H9 (cell line): Measurements from ENCODE around the gene AIFM2. TPM values are rescaled to one million over a fixed set of nuclear protein-coding genes. Genes with fewer than 3 reads are reported as not detected.

ENCODE experiments used
- DNase-seq: peaks from one replicate; pipeline ENCODE4 v3.0.0-alpha.2; 2017
- H2AFZ ChIP-seq: one replicate; pipeline ENCODE4 v1.6.1; 2013; ENCODE audit warnings: mild to moderate bottlenecking, low read length, control low read depth, moderate library complexity
- H2AK5ac ChIP-seq: 2 replicates; pipeline ENCODE4 v1.6.1; 2013; ENCODE audit warnings: low read length, control low read depth, mixed read lengths; ENCODE audit not compliant: insufficient read length
- H2BK120ac ChIP-seq: one replicate; pipeline ENCODE4 v1.6.1; 2013; ENCODE audit warnings: low read depth, mild to moderate bottlenecking, low read length, control low read depth, inconsistent platforms; ENCODE audit not compliant: poor library complexity, severe bottlenecking
- H2BK12ac ChIP-seq: 2 replicates; pipeline ENCODE4 v1.6.1; 2013; ENCODE audit warnings: low read length, control low read depth, mixed read lengths, low read depth; ENCODE audit not compliant: insufficient read length
- H2BK15ac ChIP-seq: 2 replicates; pipeline ENCODE4 v1.6.1; 2013; ENCODE audit warnings: low read depth, low read length, control low read depth
- H2BK20ac ChIP-seq: one replicate; pipeline ENCODE4 v1.6.1; 2013; ENCODE audit warnings: low read depth, mild to moderate bottlenecking, low read length, control low read depth, inconsistent platforms; ENCODE audit not compliant: poor library complexity, severe bottlenecking
- H2BK5ac ChIP-seq: 2 replicates; pipeline ENCODE4 v1.6.1; 2013; ENCODE audit warnings: low read length, control low read depth, mixed read lengths; ENCODE audit not compliant: insufficient read length
- H3K14ac ChIP-seq: 2 replicates; pipeline ENCODE4 v1.6.1; 2013; ENCODE audit warnings: low read length, control low read depth; ENCODE audit not compliant: insufficient read depth
- H3K18ac ChIP-seq: 2 replicates; pipeline ENCODE4 v1.6.1; 2013; ENCODE audit warnings: low read depth, mild to moderate bottlenecking, mixed read lengths, low read length, control low read depth; ENCODE audit not compliant: insufficient read length
- H3K23ac ChIP-seq: 2 replicates; pipeline ENCODE4 v1.6.1; 2013; ENCODE audit warnings: low read length, control low read depth, mixed read lengths, low read depth; ENCODE audit not compliant: insufficient read length
- H3K23me2 ChIP-seq: 2 replicates; pipeline ENCODE4 v1.6.1; 2013; ENCODE audit warnings: low read depth, mild to moderate bottlenecking, mixed read lengths, low read length, control low read depth; ENCODE audit not compliant: insufficient read length, poor library complexity, severe bottlenecking
- H3K27ac ChIP-seq: 2 replicates; pipeline ENCODE4 v1.5.1; 2013; ENCODE audit warnings: low read length, control low read depth, mixed read lengths, low read depth; ENCODE audit not compliant: insufficient read length
- H3K27me3 ChIP-seq: 2 replicates; pipeline ENCODE4 v1.6.1; 2013; ENCODE audit warnings: low read length, control low read depth, inconsistent platforms; ENCODE audit not compliant: insufficient read depth
- H3K4ac ChIP-seq: 2 replicates; pipeline ENCODE4 v1.6.1; 2013; ENCODE audit warnings: low read depth, mild to moderate bottlenecking, control low read depth, inconsistent platforms, low read length, moderate library complexity
- H3K4me1 ChIP-seq: 2 replicates; pipeline ENCODE4 v1.6.1; 2013; ENCODE audit warnings: low read length, control low read depth, inconsistent platforms; ENCODE audit not compliant: insufficient read depth
- H3K4me2 ChIP-seq: 2 replicates; pipeline ENCODE4 v1.6.1; 2013; ENCODE audit warnings: low read length, control low read depth, mixed read lengths; ENCODE audit not compliant: insufficient read length, insufficient read depth
- H3K56ac ChIP-seq: 2 replicates; pipeline ENCODE4 v1.6.1; 2013; ENCODE audit warnings: low read depth, mild to moderate bottlenecking, mixed read lengths, low read length, control low read depth; ENCODE audit not compliant: insufficient read length
- H3K79me1 ChIP-seq: 2 replicates; pipeline ENCODE4 v1.6.1; 2013; ENCODE audit warnings: low read depth, mild to moderate bottlenecking, moderate library complexity, low read length, control low read depth, inconsistent platforms; ENCODE audit not compliant: insufficient read depth, poor library complexity, severe bottlenecking
- H3K79me2 ChIP-seq: 2 replicates; pipeline ENCODE4 v1.6.1; 2013; ENCODE audit warnings: low read length, control low read depth, inconsistent platforms; ENCODE audit not compliant: insufficient read depth
- H3K9ac ChIP-seq: 2 replicates; pipeline ENCODE4 v1.6.1; 2013; ENCODE audit warnings: low read length, control low read depth, mixed read lengths; ENCODE audit not compliant: insufficient read length; ENCODE audit errors: extremely low read depth
- H3K9me3 ChIP-seq: one replicate; pipeline ENCODE4 v1.6.1; 2013; ENCODE audit warnings: low read depth, low read length, inconsistent platforms; ENCODE audit not compliant: control insufficient read depth
- H3T11ph ChIP-seq: one replicate; pipeline ENCODE4 v1.6.1; 2013; ENCODE audit warnings: mild to moderate bottlenecking, low read length, control low read depth, inconsistent platforms
- H4K20me1 ChIP-seq: one replicate; pipeline ENCODE4 v1.6.1; 2013; ENCODE audit not compliant: control insufficient read depth, insufficient read length, insufficient read depth
- H4K5ac ChIP-seq: 2 replicates; pipeline ENCODE4 v1.6.1; 2013; ENCODE audit warnings: low read depth, mild to moderate bottlenecking, mixed read lengths, low read length, control low read depth; ENCODE audit not compliant: insufficient read length
- H4K8ac ChIP-seq: replicated peaks from 2 replicates; pipeline ENCODE4 v1.6.1; 2013; ENCODE audit warnings: low read length, control low read depth, mixed read lengths, low read depth; ENCODE audit not compliant: insufficient read length
- H4K91ac ChIP-seq: 2 replicates; pipeline ENCODE4 v1.6.1; 2013; ENCODE audit warnings: low read depth, mild to moderate bottlenecking, moderate library complexity, mixed read lengths, low read length, control low read depth; ENCODE audit not compliant: insufficient read length
- H3K27ac Mint-ChIP-seq, 3 experiments: 2 replicates in 2 of 3; 3 replicates in 1 of 3; pipeline ENCODE4 v1.8.0; 2020 to 2021; ENCODE audit warnings: mixed read lengths in 3 of 3, mild to moderate bottlenecking in 1 of 3, moderate library complexity in 1 of 3
- H3K27me3 Mint-ChIP-seq: 2 replicates; pipeline ENCODE4 v1.8.0; 2021; ENCODE audit warnings: low read depth, mild to moderate bottlenecking, moderate library complexity, mixed read lengths
- H3K36me3 Mint-ChIP-seq, 3 experiments: 2 replicates in 2 of 3; 3 replicates in 1 of 3; pipeline ENCODE4 v1.8.0; 2020 to 2021; ENCODE audit warnings: low read depth in 3 of 3, mixed read lengths in 3 of 3; ENCODE audit not compliant: insufficient read depth in 1 of 3
- H3K4me1 Mint-ChIP-seq, 2 experiments: 2 replicates each; pipeline ENCODE4 v1.8.0; 2020; ENCODE audit warnings: mixed read lengths in 2 of 2
- H3K4me3 Mint-ChIP-seq, 2 experiments: 2 replicates in 1 of 2; 3 replicates in 1 of 2; pipeline ENCODE4 v1.8.0; 2020 to 2021; ENCODE audit warnings: mild to moderate bottlenecking in 2 of 2, mixed read lengths in 2 of 2, moderate library complexity in 1 of 2
- H3K9me3 Mint-ChIP-seq, 2 experiments: 2 replicates in 1 of 2; 3 replicates in 1 of 2; pipeline ENCODE4 v1.8.0; 2020; ENCODE audit warnings: mild to moderate bottlenecking in 2 of 2, mixed read lengths in 2 of 2, moderate library complexity in 1 of 2
- CTCF ChIP-seq: fragments of 200-600 bp; sonication (generic); conservative IDR thresholded peaks from 3 replicates; pipeline ENCODE4 v1.8.0; 2021; ENCODE audit warnings: antibody characterized with exemption, mild to moderate bottlenecking
- WGBS: extraction: QIAGEN DNeasy Blood & Tissue Kit; methylation state at CpG from one replicate; pipeline ENCODE4 v1.1.7; 2013; ENCODE audit warnings: missing lambda C conversion rate, low lambda C conversion rate, mixed read lengths; ENCODE audit not compliant: insufficient read length; ENCODE audit errors: extremely low coverage; 5-methylcytosine and 5-hydroxymethylcytosine counted together
- total RNA-seq: library from RNA; stranded (reverse); gene quantifications from 2 replicates; pipeline ENCODE4 v1.2.1, GENCODE V29; 2021

AIFM2 gene
- total RNA-seq, 1 experiment from 2014 or later = 5.3 TPM

DNA sequence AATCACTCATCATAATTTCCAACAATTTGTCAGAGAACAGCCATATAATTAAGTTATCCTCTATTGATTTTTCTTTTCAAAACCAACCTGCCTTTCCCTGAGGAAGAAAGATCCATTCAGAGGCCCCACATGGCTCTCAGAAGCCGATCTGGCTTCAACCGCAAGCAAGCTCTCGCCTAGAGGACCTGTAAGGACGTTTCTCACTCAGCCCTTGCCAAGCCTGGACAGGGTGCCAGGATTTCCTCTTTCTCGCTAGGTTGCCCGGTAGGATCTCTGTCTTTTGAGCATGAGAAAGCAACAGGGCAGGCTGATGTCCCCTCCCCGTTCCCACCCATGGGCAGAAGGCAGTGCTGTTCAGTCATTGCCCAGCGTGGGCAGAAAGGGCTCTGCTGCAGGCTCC lies 13.0 kb downstream of the AIFM2 start:
- Histone ChIP-seq H3K18ac (no peak overlapping the region), H4K91ac (no peak overlapping the region), H2AFZ (no peak overlapping the region), H2BK120ac (no peak overlapping the region), H3K23ac (no peak overlapping the region), H4K5ac (no peak overlapping the region), H4K8ac (no peak overlapping the region), H3K27ac (no peak overlapping the region), H3T11ph (no peak overlapping the region), H3K79me2 (no peaks in the 10 kb centered on the region), H4K20me1 (no peaks in the 10 kb centered on the region), H3K4ac (no peak overlapping the region), H3K4me2 (no peak overlapping the region), H3K23me2 (no peaks in the 10 kb centered on the region), H3K4me1 (no peaks in the 10 kb centered on the region), H2BK5ac (no peak overlapping the region), H3K27me3 (no peaks in the 10 kb centered on the region), H3K14ac (no peak overlapping the region), H2BK15ac (no peak overlapping the region), H3K9ac (no peak overlapping the region), H2BK12ac (no peak overlapping the region), H3K56ac (no peak overlapping the region), H3K79me1 (no peaks in the 10 kb centered on the region), H2BK20ac (no peak overlapping the region), H2AK5ac (no peak overlapping the region), H3K9me3 (no peaks in the 10 kb centered on the region)
- Mint-ChIP-seq H3K9me3 (peaks cover 0 to 2% of the 10 kb centered on the region in 2 experiments; a peak in 1 of 5 replicates), H3K4me3 (no peak overlapping the region), H3K4me1 (peaks cover 5 to 9% of the 10 kb centered on the region in 2 experiments), H3K27me3 (no peaks in the 10 kb centered on the region), H3K36me3 (peaks cover 0 to 3% (median 0%) of the 10 kb centered on the region in 3 experiments; a peak in 1 of 7 replicates), H3K27ac (no peak overlapping the region)
- TF ChIP-seq CTCF = no peak
- WGBS = no CpG with 5 or more reads among the region's 8 CpGs
- no peak for DNase-seq
